GM12878 (cell line): Measurements from ENCODE around the gene CHCT1. TPM values are rescaled to one million over a fixed set of nuclear protein-coding genes. Genes with fewer than 3 reads are reported as not detected.
A peak's percentile ranks its signal among the peaks of the same experiment; 100 is the strongest.

Experiments
- ASH2L ChIP-seq: fragments of 300-600, 200-600 bp; sonication (generic); IDR thresholded peaks from 2 replicates; pipeline ENCODE4 v1.6.1; 2017; ENCODE audit warnings: low read depth, mild to moderate bottlenecking, borderline replicate concordance
- BACH1 ChIP-seq: fragments of 450-650 bp; IDR thresholded peaks from 2 replicates; pipeline ENCODE4 v1.6.1; 2017; ENCODE audit warnings: mild to moderate bottlenecking, borderline replicate concordance
- BRCA1 ChIP-seq: IDR thresholded peaks from 2 replicates; pipeline ENCODE4 v1.6.1; 2011; ENCODE audit warnings: low read depth, low read length, improper control_type of control experiment
- EGR1 ChIP-seq, 2 experiments: IDR thresholded peaks; 1 replicate in 1 of 2; 2 replicates in 1 of 2; pipeline ENCODE4 v1.6.1; 2011 to 2012; ENCODE audit warnings: low read depth in 2 of 2, low read length in 2 of 2, borderline replicate concordance in 1 of 2, mild to moderate bottlenecking in 1 of 2, moderate library complexity in 1 of 2
- ETV6 ChIP-seq, 2 experiments: fragments of 450-650 bp in 1 of 2; IDR thresholded peaks in 1 of 2; conservative IDR thresholded peaks in 1 of 2; 2 replicates each; pipeline ENCODE4 v1.6.1; 2014; ENCODE audit warnings: antibody characterized with exemption in 1 of 2, borderline replicate concordance in 1 of 2, low read depth in 1 of 2, mild to moderate bottlenecking in 1 of 2, moderate library complexity in 1 of 2
- IKZF1 ChIP-seq: fragments of 450-650 bp; conservative IDR thresholded peaks from 2 replicates; pipeline ENCODE4 v1.6.1; 2017; ENCODE audit warnings: antibody characterized with exemption, mild to moderate bottlenecking
- JUNB ChIP-seq: IDR thresholded peaks from 2 replicates; pipeline ENCODE4 v1.6.1; 2016; ENCODE audit warnings: antibody characterized with exemption, mild to moderate bottlenecking
- KAT2A ChIP-seq: conservative IDR thresholded peaks from 2 replicates; pipeline ENCODE4 v1.6.1; 2011; ENCODE audit warnings: low read depth, low read length; ENCODE audit not compliant: control insufficient read depth
- MEF2B ChIP-seq: fragments of 450-650 bp; IDR thresholded peaks from 2 replicates; pipeline ENCODE4 v1.6.1; 2018; ENCODE audit warnings: mild to moderate bottlenecking, moderate library complexity; ENCODE audit not compliant: partially characterized antibody, poor library complexity, severe bottlenecking
- MTA3 ChIP-seq: IDR thresholded peaks from 2 replicates; pipeline ENCODE4 v1.6.1; 2012; ENCODE audit warnings: low read length, inconsistent platforms, borderline replicate concordance
- PAX5 ChIP-seq: IDR thresholded peaks from 2 replicates; pipeline ENCODE4 v1.6.1; 2011; ENCODE audit warnings: low read depth, low read length, borderline replicate concordance
- PML ChIP-seq: IDR thresholded peaks from 2 replicates; pipeline ENCODE4 v1.6.1; 2012; ENCODE audit warnings: low read length, inconsistent platforms
- RAD21 ChIP-seq: IDR thresholded peaks from 2 replicates; pipeline ENCODE4 v1.6.1; 2011; ENCODE audit warnings: mild to moderate bottlenecking, low read depth, low read length, moderate library complexity; ENCODE audit not compliant: insufficient read depth
- RELA ChIP-seq: fragments of 450-650 bp; IDR thresholded peaks from 2 replicates; pipeline ENCODE4 v1.8.0; 2014; ENCODE audit warnings: borderline replicate concordance; ENCODE audit not compliant: partially characterized antibody
- SMC3 ChIP-seq: IDR thresholded peaks from 2 replicates; pipeline ENCODE4 v1.6.1; 2011; ENCODE audit warnings: low read length, improper control_type of control experiment, borderline replicate concordance
- SPI1 ChIP-seq: IDR thresholded peaks from 2 replicates; pipeline ENCODE4 v1.6.1; 2011; ENCODE audit warnings: low read depth, mild to moderate bottlenecking, low read length, moderate library complexity, borderline replicate concordance; ENCODE audit not compliant: insufficient read depth
- SREBF1 ChIP-seq: IDR thresholded peaks from 2 replicates; pipeline ENCODE4 v1.6.1; 2012; ENCODE audit warnings: mild to moderate bottlenecking, low read length
- TCF7 ChIP-seq: IDR thresholded peaks from 2 replicates; pipeline ENCODE4 v1.6.1; 2014; ENCODE audit warnings: antibody characterized with exemption, borderline replicate concordance
- YBX1 ChIP-seq: fragments of 450-650 bp; IDR thresholded peaks from 2 replicates; pipeline ENCODE4 v1.6.1; 2016; ENCODE audit warnings: antibody characterized with exemption
- ZNF274 ChIP-seq: IDR thresholded peaks from one replicate; pipeline ENCODE4 v1.8.0; 2011; ENCODE audit not compliant: insufficient read length, insufficient read depth
- ZSCAN29 ChIP-seq: fragments of 450-650 bp; IDR thresholded peaks from 2 replicates; pipeline ENCODE4 v1.6.1; 2017; ENCODE audit warnings: mild to moderate bottlenecking, moderate library complexity
- polyA plus RNA-seq, 11 experiments: library from polyadenylated mRNA; depleted of rRNA in 4 of 11; unstranded in 6 of 11; stranded (reverse) in 5 of 11; fragments of >200 nt; fragmentation: Nextera tagmentation in 4 of 11; fragmentation: Illumina TruSeq in 1 of 11; extraction: Ambion mirVana in 4 of 11; extraction: Trizol in 1 of 11; gene quantifications; 1 replicate in 1 of 11; 2 replicates in 10 of 11; pipeline versions ENCODE4 v1.2.1 to v1.2.3, GENCODE V29; 2011 to 2016; ENCODE audit warnings: inconsistent platforms in 2 of 11, missing spikeins in 2 of 11, low read depth in 1 of 11
- total RNA-seq, 4 experiments: library from RNA; depleted of rRNA in 3 of 4; stranded (reverse); fragments of >200 nt in 3 of 4; fragmentation: Illumina TruSeq in 1 of 4; extraction: Trizol in 1 of 4; gene quantifications; 2 replicates each; pipeline versions ENCODE4 v1.2.1 to v1.2.3, GENCODE V29; 2013 to 2021
- TF ChIP-seq, protein P1 (sequence below): IDR thresholded peaks from 2 replicates; pipeline ENCODE4 v1.6.1; 2011; ENCODE audit warnings: borderline replicate concordance, low read depth, mild to moderate bottlenecking, moderate library complexity, low read length; ENCODE audit not compliant: insufficient read depth, poor library complexity, severe bottlenecking
- TF ChIP-seq, protein P2 (sequence below): fragments of 450-650 bp; conservative IDR thresholded peaks from 2 replicates; pipeline ENCODE4 v1.6.1; 2017; ENCODE audit warnings: mild to moderate bottlenecking, moderate library complexity
- TF ChIP-seq, protein P3 (sequence below): fragments of 150-350 bp; IDR thresholded peaks from 2 replicates; pipeline ENCODE4 v1.6.1; 2014; ENCODE audit warnings: mild to moderate bottlenecking, low read depth, low read length

CHCT1 gene
- total and polyA plus RNA-seq, 10 of the 15 experiments (the other 5 are each of a cell fraction or from before 2014, with no cell fraction given): 0.23 to 0.35 TPM; not detected in 8

DNA sequence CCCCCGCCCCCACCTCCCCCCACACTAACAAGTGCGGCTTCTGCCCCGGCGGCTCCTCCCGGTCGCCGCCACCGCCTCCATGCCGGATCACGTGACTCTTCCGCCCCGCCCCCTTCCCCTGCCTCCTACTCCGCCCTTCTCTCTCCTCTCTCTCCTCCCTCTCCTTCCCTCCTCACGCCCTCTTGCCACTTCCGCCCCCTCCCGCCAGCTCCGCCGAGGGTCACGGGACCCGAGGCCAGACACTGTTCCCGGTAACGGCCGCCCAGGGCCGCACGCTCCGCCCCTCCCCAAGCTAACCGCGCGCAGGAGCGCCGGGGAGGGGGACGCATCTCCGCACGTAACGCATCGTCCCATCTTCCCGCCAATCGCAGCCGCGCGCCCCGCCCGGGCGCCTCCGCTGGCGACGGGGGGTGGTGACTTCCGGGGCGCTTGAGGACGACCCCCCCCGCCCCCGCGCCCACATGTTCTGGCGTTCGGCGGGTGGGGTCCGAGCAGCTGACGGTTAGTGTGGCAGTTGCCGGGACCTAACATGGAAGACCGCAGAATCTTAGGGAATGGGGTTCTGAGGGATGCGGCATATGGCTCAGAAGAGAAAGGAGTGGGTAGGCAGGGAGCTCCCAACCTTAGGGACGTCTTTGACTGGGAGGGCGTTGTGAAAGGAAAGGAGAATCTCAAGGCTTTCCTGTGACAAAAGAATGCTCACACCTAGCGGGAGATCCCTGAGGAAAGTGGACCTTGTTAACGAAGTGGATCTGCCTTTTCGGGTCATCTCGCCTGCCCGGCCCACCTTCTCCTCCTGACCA lies 30.0 kb upstream of the CHCT1 start, which contains the start of gene USP32 (continued):
- TF ChIP-seq, protein P1, sequence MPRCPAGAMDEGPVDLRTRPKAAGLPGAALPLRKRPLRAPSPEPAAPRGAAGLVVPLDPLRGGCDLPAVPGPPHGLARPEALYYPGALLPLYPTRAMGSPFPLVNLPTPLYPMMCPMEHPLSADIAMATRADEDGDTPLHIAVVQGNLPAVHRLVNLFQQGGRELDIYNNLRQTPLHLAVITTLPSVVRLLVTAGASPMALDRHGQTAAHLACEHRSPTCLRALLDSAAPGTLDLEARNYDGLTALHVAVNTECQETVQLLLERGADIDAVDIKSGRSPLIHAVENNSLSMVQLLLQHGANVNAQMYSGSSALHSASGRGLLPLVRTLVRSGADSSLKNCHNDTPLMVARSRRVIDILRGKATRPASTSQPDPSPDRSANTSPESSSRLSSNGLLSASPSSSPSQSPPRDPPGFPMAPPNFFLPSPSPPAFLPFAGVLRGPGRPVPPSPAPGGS: peak; percentile 64
- no peak for TF ChIP-seq SREBF1
- no peak for TF ChIP-seq KAT2A
- TF ChIP-seq ZNF274: no peak
- 0 out of 2 replicates have a peak, but pooled peaks have one; percentile 1 for TF ChIP-seq JUNB
- TF ChIP-seq YBX1: no peak
- TF ChIP-seq, protein P2, sequence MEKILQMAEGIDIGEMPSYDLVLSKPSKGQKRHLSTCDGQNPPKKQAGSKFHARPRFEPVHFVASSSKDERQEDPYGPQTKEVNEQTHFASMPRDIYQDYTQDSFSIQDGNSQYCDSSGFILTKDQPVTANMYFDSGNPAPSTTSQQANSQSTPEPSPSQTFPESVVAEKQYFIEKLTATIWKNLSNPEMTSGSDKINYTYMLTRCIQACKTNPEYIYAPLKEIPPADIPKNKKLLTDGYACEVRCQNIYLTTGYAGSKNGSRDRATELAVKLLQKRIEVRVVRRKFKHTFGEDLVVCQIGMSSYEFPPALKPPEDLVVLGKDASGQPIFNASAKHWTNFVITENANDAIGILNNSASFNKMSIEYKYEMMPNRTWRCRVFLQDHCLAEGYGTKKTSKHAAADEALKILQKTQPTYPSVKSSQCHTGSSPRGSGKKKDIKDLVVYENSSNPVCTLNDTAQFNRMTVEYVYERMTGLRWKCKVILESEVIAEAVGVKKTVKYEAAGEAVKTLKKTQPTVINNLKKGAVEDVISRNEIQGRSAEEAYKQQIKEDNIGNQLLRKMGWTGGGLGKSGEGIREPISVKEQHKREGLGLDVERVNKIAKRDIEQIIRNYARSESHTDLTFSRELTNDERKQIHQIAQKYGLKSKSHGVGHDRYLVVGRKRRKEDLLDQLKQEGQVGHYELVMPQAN: peak; percentile 96
- TF ChIP-seq TCF7: no peak
- no peak for TF ChIP-seq RELA
- TF ChIP-seq SPI1: peak; percentile 72
- peak; percentile 67 to 98 for TF ChIP-seq EGR1 (IDR thresholded peaks at IDR 0.05; ENCODE audit: borderline replicate concordance in 1 of 2, low read depth in 2 of 2, low read length in 2 of 2)
- TF ChIP-seq RAD21: no peak
- TF ChIP-seq ZSCAN29: no peak
- TF ChIP-seq ETV6 (conservative IDR thresholded peaks at IDR 0.05 in 1 of 2, IDR thresholded peaks at IDR 0.05 in 1 of 2; ENCODE audit: borderline replicate concordance in 1 of 2, low read depth in 1 of 2): peak in 1 of 2 experiments; percentile 99; a peak in 3 of 4 replicates
- peak; percentile 36 for TF ChIP-seq MEF2B
- TF ChIP-seq ASH2L: no peak
- peak; percentile 78; the same call in 1 of the 2 replicates for TF ChIP-seq PML
- TF ChIP-seq PAX5: peak; percentile 24; the same call in 1 of the 2 replicates
- TF ChIP-seq, protein P3, sequence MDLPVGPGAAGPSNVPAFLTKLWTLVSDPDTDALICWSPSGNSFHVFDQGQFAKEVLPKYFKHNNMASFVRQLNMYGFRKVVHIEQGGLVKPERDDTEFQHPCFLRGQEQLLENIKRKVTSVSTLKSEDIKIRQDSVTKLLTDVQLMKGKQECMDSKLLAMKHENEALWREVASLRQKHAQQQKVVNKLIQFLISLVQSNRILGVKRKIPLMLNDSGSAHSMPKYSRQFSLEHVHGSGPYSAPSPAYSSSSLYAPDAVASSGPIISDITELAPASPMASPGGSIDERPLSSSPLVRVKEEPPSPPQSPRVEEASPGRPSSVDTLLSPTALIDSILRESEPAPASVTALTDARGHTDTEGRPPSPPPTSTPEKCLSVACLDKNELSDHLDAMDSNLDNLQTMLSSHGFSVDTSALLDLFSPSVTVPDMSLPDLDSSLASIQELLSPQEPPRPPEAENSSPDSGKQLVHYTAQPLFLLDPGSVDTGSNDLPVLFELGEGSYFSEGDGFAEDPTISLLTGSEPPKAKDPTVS: no peak
- no peak for TF ChIP-seq BRCA1
- TF ChIP-seq SMC3: no peak
- no peak for TF ChIP-seq MTA3
- TF ChIP-seq IKZF1: peak; percentile 91
- peak; percentile 17; the same call in 1 of the 2 replicates for TF ChIP-seq BACH1
